HG03139 (cell line): ENCODE results near the gene CDC42EP5.
"Not testable (repeated sequence)": the region's sequence is repeated elsewhere in the genome, so short reads cannot be mapped to it uniquely, and the experiment has no call there.

ENCODE experiments used
- ATAC-seq: cut with Tn5 transposase; IDR thresholded peaks from one replicate; pipeline ENCODE4 v1.9.1; 2021; ENCODE audit not compliant: unreplicated experiment

CDC42EP5 gene

GRCh38 chr19:54473071-54473891, at the start of gene CDC42EP5:
CDC42EP5 (minus strand) TSS chr19:54473296; CDS start chr19:54465547, 7,749 bp downstream.
- no peak for ATAC-seq

GRCh38 chr19:54521860-54522513, 48.9 kb upstream of the CDC42EP5 start:
- ATAC-seq = no peak

GRCh38 chr19:54521022-54521859, 48.1 kb upstream of the CDC42EP5 start:
- no peak for ATAC-seq

GRCh38 chr19:54518844-54519243, 45.7 kb upstream of the CDC42EP5 start:
- no peak for ATAC-seq

- no peak for ATAC-seq
Measured at GRCh38 chr19:54517483-54517882, 44.4 kb upstream of the CDC42EP5 start.

GRCh38 chr19:54515156-54515555, 42.1 kb upstream of the CDC42EP5 start:
- no peak for ATAC-seq

GRCh38 chr19:54509200-54509940, 36.3 kb upstream of the CDC42EP5 start:
- ATAC-seq = not testable (repeated sequence)

GRCh38 chr19:54508487-54508886, 35.4 kb upstream of the CDC42EP5 start:
- not testable (repeated sequence) for ATAC-seq

GRCh38 chr19:54507824-54508223, 34.7 kb upstream of the CDC42EP5 start:
- ATAC-seq = no peak

GRCh38 chr19:54507038-54507717, 34.1 kb upstream of the CDC42EP5 start:
- ATAC-seq = not testable (repeated sequence)

GRCh38 chr19:54506079-54506478, 33.0 kb upstream of the CDC42EP5 start:
- no peak for ATAC-seq

- ATAC-seq = not testable (repeated sequence)
Measured at GRCh38 chr19:54505542-54505941, 32.4 kb upstream of the CDC42EP5 start.

GRCh38 chr19:54502518-54503048, 29.5 kb upstream of the CDC42EP5 start, which contains the start of gene LAIR2:
LAIR2 (plus strand) TSS chr19:54502831; CDS start chr19:54502919, 88 bp downstream.
- no peak for ATAC-seq

GRCh38 chr19:54498451-54498772, 25.3 kb upstream of the CDC42EP5 start:
- not testable (repeated sequence) for ATAC-seq

GRCh38 chr19:54497747-54498450, 24.8 kb upstream of the CDC42EP5 start:
- ATAC-seq = not testable (repeated sequence)

GRCh38 chr19:54495284-54495683, 22.2 kb upstream of the CDC42EP5 start:
- ATAC-seq = not testable (repeated sequence)

- ATAC-seq = no peak
Measured at GRCh38 chr19:54493967-54494585, 21.0 kb upstream of the CDC42EP5 start.

GRCh38 chr19:54493056-54493455, 20.0 kb upstream of the CDC42EP5 start:
- ATAC-seq = not testable (repeated sequence)

GRCh38 chr19:54492568-54492967, 19.5 kb upstream of the CDC42EP5 start:
- no peak for ATAC-seq
